Stimulated activated CD8-positive, alpha-beta memory T cell treated with anti-CD3 and anti-CD28 coated beads, Interleukin-4, amount 100 ng/mL, for 1 hour (primary cell): Measurements from ENCODE around the gene DAB1.

Source experiments
- DNase-seq, 2 donors: peaks; one replicate each; pipeline ENCODE4 v3.0.0-alpha.2; 2020; ENCODE audit warnings: low read depth in 2 of 2, low spot score in 1 of 2

DAB1 gene

DNA sequence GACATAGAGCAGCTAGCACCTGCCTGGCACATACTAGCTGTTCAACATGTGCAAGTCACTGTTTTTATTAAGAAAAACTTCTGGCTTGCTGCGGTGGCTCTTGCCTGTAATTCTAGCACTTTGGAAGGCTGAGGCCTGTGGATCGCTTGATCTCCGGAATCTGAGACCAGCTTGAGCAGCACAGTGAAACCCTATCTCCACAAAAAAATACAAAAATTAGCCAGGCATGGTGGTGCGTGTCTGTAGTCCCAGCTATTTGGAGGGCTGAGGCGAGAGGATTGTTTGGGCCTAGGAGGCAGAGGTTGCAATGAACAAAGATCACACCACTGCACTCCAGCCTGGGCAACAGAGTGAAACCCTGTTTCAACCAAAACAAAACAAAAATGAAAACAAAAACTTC lies 430.4 kb downstream of the DAB1 start:
- DNase-seq: no peak

DNA sequence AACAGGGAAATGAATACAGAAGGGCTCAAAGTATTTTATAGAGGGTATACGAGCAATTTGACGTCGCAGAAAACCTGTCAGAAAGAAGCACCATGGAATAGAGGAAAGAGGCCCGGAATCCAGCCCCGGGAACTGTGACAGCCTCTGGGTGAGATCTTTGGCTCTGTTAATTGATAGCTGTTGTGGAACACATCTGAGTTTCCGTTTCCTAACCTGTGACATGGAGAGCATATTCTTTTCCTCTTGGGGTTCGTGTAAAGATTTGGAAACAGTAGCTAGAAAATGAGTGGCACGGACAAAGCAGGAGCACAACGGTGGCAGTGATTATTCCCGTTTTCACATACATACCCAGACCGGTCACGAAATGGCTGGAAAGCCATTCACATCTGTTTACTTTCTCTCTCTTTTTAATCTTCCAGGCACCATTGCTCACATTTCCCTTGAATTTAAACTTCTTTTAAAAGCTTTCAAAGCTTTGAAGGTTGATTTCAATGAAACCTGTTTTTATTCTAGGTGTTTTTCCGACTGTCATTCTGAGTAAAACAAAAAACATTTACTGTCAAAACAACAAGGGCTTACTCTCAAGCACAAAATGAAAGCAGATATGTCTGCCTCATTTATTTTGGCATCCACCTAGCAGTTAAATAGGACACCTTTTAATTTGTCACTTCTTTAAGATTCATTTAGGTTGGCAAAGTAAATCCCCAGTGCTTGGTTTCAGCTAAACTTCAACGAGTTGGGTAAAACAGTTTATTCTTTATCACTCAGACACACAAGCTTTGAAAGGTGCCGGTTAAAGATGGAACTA lies 431.3 kb downstream of the DAB1 start:
- no peak for DNase-seq

DNA sequence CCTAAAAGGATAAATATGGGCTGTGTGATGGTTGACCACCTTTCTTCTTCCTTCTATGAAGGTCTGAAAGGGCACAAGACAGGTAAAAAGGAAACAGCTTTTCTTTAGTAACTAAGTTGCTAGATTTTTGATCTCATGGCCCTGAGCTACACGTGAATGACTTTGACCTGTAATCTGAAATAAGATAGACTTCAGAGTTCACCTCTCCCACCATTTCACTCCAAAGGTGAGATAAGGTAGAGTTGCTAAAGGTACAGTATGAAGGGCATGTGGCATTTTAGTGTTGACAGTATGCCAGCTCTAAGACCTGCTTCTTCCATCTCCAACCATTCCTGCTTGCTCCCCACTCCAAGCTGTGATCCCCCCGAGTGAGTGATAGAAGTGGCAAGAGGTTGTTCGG lies 432.3 kb downstream of the DAB1 start:
- DNase-seq: no peak

DNA sequence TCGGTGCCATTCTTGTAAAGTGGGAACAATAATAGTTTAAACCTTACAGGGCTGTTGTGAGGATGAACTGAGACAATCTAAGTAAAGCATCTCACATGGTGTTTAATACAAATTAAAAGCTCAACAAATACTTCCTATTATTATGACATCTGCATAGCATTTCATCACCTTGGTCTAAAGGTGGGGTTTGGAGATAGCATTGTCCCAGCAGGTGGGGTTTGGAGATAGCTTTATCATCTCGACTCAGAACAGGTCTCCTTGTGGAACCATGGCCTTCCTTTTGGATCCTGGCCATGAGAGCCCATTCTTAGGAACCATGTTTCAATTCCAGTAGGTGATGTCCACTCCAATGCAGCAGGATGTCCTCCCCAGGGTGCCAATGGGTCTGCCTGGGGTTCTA lies 437.5 kb downstream of the DAB1 start:
- DNase-seq: no peak

DNA sequence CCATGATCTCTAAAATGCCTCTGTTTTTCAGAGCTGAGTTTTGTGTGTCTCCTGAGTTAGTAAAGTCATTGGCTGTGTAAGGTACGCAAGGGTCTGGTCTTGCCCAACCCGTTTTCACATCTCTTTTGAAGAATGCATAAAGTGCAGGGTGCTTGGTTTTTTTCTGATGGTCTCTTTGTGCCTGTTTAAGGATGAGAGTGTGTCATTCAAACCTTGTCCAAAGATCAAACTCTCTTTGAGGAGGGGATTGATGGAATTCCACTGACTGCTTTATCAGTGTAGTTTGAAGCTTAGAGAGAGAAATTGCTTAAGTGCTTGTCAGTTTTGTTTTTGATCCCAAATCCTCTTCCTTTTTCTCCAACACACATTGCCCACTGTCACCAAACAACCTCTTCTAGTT lies 438.0 kb downstream of the DAB1 start:
- no peak for DNase-seq

DNA sequence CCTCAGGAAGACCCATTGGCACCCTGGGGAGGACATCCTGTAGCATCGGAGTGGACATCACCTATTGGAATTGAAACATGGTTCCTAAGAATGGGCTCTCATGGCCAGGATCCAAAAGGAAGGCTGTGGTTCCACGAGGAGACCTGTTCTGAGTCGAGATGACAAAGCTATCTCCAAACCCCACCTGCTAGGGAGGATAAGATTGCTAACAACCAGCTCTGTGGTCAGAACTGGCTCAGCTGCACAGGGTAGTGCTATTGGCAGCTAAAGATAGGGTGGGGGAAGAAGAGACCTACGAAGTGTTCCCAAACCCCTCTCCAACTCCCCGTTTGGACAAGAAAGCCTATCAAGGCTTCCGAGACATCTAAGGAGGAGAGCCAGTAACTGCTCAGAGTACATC lies 440.4 kb downstream of the DAB1 start:
- no peak for DNase-seq

GRCh38 chr1:56979986-56980755 lies 443.7 kb downstream of the DAB1 start:
- DNase-seq: no peak

- DNase-seq: no peak
Observed at GRCh38 chr1:56978819-56979218, 445.0 kb downstream of the DAB1 start.

DNA sequence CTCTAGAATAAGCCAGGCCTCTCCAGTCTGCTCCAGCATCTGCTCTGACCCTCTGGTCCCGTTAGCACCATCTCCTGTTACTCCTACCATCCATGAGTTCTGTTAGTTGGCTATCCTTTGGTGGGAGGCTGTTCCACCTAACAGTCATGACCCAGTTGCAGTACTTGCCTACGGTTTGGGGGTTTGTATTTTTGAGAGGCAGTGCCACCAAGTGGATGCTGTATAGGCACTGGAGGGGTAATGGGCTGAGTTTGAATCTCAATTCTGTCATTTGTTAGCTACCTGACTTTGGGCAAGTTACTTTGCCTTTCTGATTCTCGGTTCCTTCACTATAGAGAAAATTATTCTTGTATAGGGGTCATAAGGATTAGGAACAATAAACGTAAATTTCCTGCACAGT lies 445.9 kb downstream of the DAB1 start:
- no peak for DNase-seq

DNA sequence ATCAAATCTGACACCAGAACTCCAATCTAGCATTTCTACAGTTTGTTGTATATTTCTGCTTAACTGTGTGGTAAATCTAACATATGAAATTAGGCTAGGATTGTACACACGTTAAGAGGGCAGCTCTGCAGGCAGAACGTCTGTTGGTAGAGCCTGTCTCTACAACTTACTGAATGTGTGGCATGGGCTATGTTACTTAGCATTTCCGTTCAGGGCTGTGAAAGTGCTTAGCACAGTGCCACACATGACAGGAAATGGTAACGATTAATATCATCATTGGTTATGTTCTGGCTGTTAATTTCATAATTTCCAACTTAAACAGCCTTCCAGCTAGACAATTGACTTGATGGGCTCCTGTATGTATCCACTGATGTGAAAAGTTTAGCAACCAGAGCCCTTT lies 448.4 kb downstream of the DAB1 start:
- DNase-seq: no peak

GRCh38 chr1:56973923-56974742 lies 449.7 kb downstream of the DAB1 start:
- no peak for DNase-seq

DNA sequence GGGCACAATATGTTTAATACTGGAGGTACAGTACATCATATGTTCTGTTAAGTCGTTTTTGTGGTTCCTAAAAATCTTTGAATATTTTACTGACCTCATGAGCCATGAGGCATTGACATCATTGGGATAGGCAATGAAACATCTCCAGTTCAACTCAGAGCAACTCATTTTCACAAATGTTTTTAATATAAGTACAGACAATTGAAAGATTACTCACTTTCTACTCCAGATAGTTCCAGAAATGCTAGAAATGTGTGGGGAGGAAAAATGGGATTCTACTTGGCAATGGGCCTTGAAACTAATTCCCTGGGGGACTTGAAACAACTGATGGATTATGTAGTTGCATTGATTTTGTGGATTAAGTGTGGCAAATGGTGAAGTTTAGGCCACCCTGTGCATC lies 450.9 kb downstream of the DAB1 start:
- DNase-seq: no peak

DNA sequence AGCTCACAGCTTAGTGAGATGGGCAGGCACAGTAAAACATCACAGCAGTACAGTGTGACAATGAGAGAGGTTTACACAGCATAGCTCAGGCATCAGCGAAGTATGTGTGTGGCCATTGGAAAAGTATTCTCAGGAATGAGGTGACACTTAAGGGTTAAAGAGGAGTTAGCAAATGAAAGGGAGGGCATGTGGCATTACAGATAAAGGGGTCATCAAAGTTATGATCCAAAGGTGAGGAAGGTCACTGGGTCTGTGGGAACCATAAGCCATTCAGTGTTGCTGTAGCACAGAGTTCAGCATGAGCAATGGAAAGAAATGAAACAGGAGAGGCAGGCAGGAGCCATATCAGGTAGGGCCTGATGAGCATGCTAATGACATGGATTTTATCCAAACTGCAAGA lies 453.6 kb downstream of the DAB1 start:
- no peak for DNase-seq

DNA sequence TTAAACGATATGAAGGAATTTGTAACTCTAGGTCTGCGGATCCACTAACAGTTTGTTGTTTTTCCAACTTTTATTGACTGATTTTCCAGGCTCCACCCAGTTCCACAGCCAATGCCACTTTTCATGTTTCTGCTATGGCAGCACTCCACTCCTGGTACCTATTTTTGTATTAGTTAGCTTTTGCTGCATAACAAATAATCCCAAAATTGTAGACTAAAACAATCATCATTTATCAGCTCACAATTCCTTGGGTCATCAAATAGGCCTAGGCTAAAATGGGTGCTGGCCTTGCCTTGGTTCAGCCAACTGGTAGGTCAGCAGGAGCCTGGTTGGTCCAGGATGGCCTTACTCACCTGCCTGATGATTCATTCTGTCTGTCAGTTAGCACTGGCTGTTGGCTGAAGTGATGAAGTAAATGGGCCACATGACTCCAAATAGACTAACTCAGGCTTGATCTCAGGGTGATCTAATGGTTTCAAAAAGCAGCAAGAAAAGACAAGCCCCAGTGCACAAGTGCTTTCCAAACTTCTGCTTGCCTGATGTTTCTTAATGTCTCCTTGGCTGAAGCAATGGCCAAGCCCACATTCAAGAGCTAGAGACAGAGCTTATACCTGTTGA lies 454.9 kb downstream of the DAB1 start:
- DNase-seq: no peak

DNA sequence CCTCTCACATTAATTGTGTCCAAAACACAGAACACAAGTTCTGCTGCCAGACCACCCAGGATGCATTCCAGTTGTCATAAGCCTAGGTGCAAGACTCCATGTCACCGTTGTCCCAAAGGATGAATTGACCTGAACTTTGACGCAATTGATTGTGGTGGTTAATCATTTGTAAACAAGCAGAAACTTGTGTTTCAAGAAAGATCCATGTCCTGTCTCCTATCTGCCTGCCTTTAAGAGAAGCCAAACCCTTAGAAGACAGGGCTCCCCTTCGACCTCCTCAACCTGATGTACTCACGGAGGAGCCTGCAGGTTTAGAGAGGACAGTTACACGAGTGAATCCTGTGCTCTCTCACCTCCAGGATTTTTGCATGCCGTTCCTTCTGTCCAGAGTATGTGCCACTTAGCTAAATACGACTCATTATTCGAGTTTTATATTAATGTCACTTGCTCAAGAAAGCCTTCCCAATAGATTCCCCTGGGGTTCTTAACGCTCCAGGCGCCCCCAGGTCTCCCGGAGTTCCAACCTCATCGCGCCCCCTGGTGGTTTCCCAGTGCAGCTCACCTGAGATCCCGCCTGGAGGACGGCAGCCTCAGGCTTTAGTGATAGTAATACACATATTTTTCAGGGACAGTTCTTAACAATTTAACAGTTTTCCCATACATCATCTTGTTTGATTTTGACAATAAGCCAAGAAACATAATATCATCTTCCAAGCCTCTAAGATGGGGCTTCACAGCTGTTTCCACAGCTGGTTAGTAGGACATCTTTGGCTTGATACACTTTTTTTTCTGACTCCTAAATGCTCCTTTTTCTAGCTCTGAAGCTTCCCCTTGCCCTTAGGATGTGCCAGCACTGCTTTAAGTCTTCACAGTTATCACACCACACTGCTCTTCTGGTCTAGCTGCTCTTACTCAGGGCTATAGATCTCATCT lies 455.7 kb downstream of the DAB1 start:
- no peak for DNase-seq

DNA sequence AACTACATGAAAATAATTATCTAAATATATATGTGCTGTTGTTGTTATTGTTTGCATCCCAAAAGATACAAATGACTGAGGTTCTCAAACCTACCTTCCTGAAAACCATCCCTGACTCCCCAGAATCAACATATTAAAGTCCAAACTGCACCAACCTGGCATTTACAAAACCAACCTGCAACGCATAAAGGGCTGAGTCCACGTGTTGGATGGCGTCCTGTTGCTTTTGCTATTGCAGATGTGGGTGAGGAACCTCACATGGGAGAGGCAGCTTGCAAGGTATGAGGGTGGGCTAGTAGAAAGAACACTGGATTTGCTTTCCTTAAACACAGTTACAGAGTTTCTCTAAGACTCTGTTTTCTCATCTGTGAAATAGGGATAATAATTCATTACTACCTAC lies 456.5 kb downstream of the DAB1 start:
- DNase-seq: no peak

- no peak for DNase-seq
Observed at GRCh38 chr1:56966698-56966999, 457.2 kb downstream of the DAB1 start.

DNA sequence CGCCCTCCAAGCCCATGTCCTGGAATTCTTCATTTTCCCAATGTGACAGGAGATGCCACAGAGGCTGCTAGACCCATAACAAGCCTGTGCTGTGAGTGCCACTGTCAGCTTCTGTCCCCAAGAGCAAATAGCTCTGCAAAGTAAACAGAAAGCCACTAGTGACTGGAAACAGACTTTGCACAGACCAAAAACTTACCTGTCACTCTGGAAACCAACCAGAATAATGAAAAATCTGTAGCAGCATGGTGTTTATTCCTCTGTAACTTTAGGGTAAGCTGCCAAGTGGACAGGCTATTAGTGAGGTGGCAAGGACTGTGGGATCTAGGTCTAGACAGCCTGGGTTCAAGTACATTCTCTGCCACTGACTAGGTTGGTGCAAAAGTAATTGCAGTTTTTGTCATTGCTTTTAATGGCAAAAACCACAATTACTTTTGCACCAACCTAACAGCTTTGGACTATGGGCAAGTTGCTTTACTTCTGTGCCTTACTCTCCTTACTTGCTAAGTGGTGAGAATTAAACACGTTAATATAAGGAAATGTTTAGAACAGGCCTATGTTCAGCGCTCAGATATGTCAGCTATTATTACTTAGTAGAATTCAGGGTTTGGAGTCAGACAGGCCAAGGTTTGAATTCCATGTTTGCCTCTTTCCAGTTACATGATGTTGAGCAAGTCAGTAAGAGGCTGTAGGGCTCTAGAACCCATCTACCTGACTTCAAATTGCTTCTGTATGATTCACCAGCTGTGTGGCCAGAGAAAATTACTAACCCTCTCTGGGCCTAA lies 457.8 kb downstream of the DAB1 start, which contains the start of gene C8B:
Gene C8B, minus strand, starts transcription at position 100 of the 782 bp plus-strand sequence. Its CDS starts 67 bp downstream, at position 33.
- no peak for DNase-seq

DNA sequence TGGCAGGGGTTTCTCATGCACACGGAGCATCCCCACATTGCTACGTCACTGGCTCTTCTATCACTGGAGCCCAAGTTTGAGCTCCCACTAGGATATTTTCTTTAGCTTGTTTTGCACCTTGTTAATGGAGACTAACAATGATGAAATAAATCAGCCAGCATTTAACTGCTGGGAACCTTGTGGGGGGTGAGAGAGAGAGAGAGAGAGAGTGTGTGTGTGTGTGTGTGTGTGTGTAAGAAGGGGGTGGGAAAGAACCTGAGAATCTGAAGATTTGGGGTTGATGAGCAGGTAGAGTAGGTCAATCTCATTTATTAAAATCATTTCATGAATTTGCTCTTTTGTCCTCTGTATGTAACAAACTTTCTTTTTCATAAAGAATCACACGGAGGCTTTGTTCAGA lies 458.7 kb downstream of the DAB1 start:
- no peak for DNase-seq
